Measurements from ENCODE around the gene UNCX.

The UNCX gene

GRCh38 chr7:1233333-1234048 is 819 bp downstream of the UNCX start:
- no peak for FAIRE-seq

GRCh38 chr7:1234049-1234880 is 1.6 kb downstream of the UNCX start:
- FAIRE-seq: no peak

GRCh38 chr7:1234881-1235500 is 2.3 kb downstream of the UNCX start:
- no peak for FAIRE-seq

- no peak for FAIRE-seq
Measured at GRCh38 chr7:1235501-1236131, 2.9 kb downstream of the UNCX start.

GRCh38 chr7:1236132-1236661 is 3.5 kb downstream of the UNCX start:
- no peak for FAIRE-seq

GRCh38 chr7:1236831-1237701 is 4.4 kb downstream of the UNCX start:
- FAIRE-seq: no peak

- FAIRE-seq: no peak
Measured at GRCh38 chr7:1237704-1238255, 5.1 kb downstream of the UNCX start.

GRCh38 chr7:1238450-1238882 is 5.8 kb downstream of the UNCX start:
- FAIRE-seq: no peak

- FAIRE-seq: no peak
Measured at GRCh38 chr7:1238931-1239802, 6.5 kb downstream of the UNCX start.

GRCh38 chr7:1239803-1240516 is 7.3 kb downstream of the UNCX start:
- no peak for FAIRE-seq

- no peak for FAIRE-seq
Measured at GRCh38 chr7:1240517-1241257, 8.0 kb downstream of the UNCX start.

- FAIRE-seq: no peak
Measured at GRCh38 chr7:1241258-1241602, 8.6 kb downstream of the UNCX start.

GRCh38 chr7:1241603-1242255 is 9.1 kb downstream of the UNCX start:
- no peak for FAIRE-seq

- no peak for FAIRE-seq
Measured at GRCh38 chr7:1242256-1242605, 9.6 kb downstream of the UNCX start.

- no peak for FAIRE-seq
Measured at GRCh38 chr7:1242606-1243289, 10.1 kb downstream of the UNCX start.

- no peak for FAIRE-seq
Measured at GRCh38 chr7:1243290-1243963, 10.8 kb downstream of the UNCX start.

- no peak for FAIRE-seq
Measured at GRCh38 chr7:1243964-1244416, 11.3 kb downstream of the UNCX start.

Measured in TTC549 (cell line).